Activated CD4-positive, alpha-beta T cell treated with anti-CD3 and anti-CD28 coated beads, Interleukin-2, amount 10 ng/mL, durations not matched to agents 7 days and 5 days (primary cell): ENCODE data around the gene F12. TPM values are rescaled to one million over a fixed set of nuclear protein-coding genes. Genes with fewer than 3 reads are reported as not detected.
A peak's percentile ranks its signal among the peaks of the same experiment; 100 is the strongest.

Source experiments
- CTCF ChIA-PET: fragments of 350-600 bp; sonication (Branson Sonifier 250); formaldehyde crosslinking; loops from one replicate; lab custom pipeline; 2021; ENCODE audit warnings: antibody characterized with exemption; lab: Charles Lee
- POLR2A ChIA-PET: fragments of 350-600 bp; sonication (Branson Sonifier 250); formaldehyde crosslinking; loops from one replicate; lab custom pipeline; 2021; ENCODE audit warnings: antibody characterized with exemption; lab: Charles Lee
- DNase-seq: peaks from one replicate; pipeline ENCODE4 v3.0.0-alpha.2; 2020
- H3K27ac Mint-ChIP-seq: one replicate; pipeline ENCODE4 v1.8.0; 2021; ENCODE audit warnings: mild to moderate bottlenecking, moderate library complexity, mixed read lengths
- H3K27me3 Mint-ChIP-seq: one replicate; pipeline ENCODE4 v1.8.0; 2021; ENCODE audit warnings: mixed read lengths
- H3K36me3 Mint-ChIP-seq: one replicate; pipeline ENCODE4 v1.8.0; 2021; ENCODE audit warnings: low read depth, mixed read lengths
- H3K4me1 Mint-ChIP-seq: one replicate; pipeline ENCODE4 v1.8.0; 2021; ENCODE audit warnings: mixed read lengths
- H3K4me3 Mint-ChIP-seq: one replicate; pipeline ENCODE4 v1.8.0; 2021; ENCODE audit warnings: mild to moderate bottlenecking, moderate library complexity, mixed read lengths
- H3K9me3 Mint-ChIP-seq: one replicate; pipeline ENCODE4 v1.8.0; 2021; ENCODE audit warnings: mixed read lengths
- total RNA-seq, 2 experiments: library from RNA; stranded (reverse); gene quantifications; one replicate each; pipeline ENCODE4 v1.2.3, GENCODE V29; 2021

The F12 gene
- total RNA-seq, 2 experiments from 2014 or later: 0.22 to 0.60 TPM

- peak overlapping the region; percentile 84 for H3K27ac Mint-ChIP-seq
- no peak overlapping the region for H3K4me3 Mint-ChIP-seq
- no peaks in the 10 kb centered on the region for H3K36me3 Mint-ChIP-seq
- H3K9me3 Mint-ChIP-seq: no peaks in the 10 kb centered on the region
- H3K4me1 Mint-ChIP-seq: peaks cover 39% of the 10 kb centered on the region
- DNase-seq: no peak
- CTCF ChIA-PET: interaction anchor here (1.1 to 53.2 kb wide), 12 partner anchors 10 to 112 kb away, joined by 3 to 1643 read pairs (median 24); partner anchors contain the start of genes DBN1, PFN3, PRR7 and RGS14
- H3K27me3 Mint-ChIP-seq: peaks cover 5% of the 10 kb centered on the region
- POLR2A ChIA-PET: interaction anchor here (1.2 kb wide), 1 partner anchor 67 kb away, joined by 4 read pairs; no protein-coding TSS in a partner anchor
These were observed 20.8 kb downstream of the F12 start for GRCh38 chr5:177388521-177389052.

GRCh38 chr5:177387405-177387804, 22.0 kb downstream of the F12 start:
- peaks cover 5% of the 10 kb centered on the region for H3K27me3 Mint-ChIP-seq
- peaks cover 45% of the 10 kb centered on the region for H3K4me1 Mint-ChIP-seq
- no peak for DNase-seq
- H3K36me3 Mint-ChIP-seq: no peaks in the 10 kb centered on the region
- no peak overlapping the region for H3K27ac Mint-ChIP-seq
- ChIA-PET POLR2A (no interaction called here), CTCF (interaction anchor here (0.6 to 53.2 kb wide), 6 partner anchors 12 to 114 kb away, joined by 3 to 1643 read pairs (median 22); partner anchors contain the start of genes DBN1 and PRR7)
- H3K9me3 Mint-ChIP-seq: no peaks in the 10 kb centered on the region
- H3K4me3 Mint-ChIP-seq: no peak overlapping the region

- POLR2A ChIA-PET: no interaction called here
- Mint-ChIP-seq H3K9me3 (no peaks in the 10 kb centered on the region), H3K36me3 (no peaks in the 10 kb centered on the region), H3K27ac (no peak overlapping the region), H3K4me1 (peaks cover 47% of the 10 kb centered on the region), H3K27me3 (peaks cover 5% of the 10 kb centered on the region), H3K4me3 (no peak overlapping the region)
- DNase-seq: no peak
- CTCF ChIA-PET: interaction anchor here (1.0 to 53.2 kb wide), 4 partner anchors 11 to 72 kb away, joined by 3 to 1643 read pairs (median 52); partner anchors contain the start of genes DBN1 and PRR7
These were observed 22.8 kb downstream of the F12 start for GRCh38 chr5:177386542-177386941.

- POLR2A ChIA-PET: no interaction called here
- Mint-ChIP-seq H3K27ac (no peak overlapping the region), H3K4me3 (no peak overlapping the region)
These were observed 23.6 kb downstream of the F12 start for GRCh38 chr5:177385720-177386119.

GRCh38 chr5:177384134-177384533, 25.2 kb downstream of the F12 start, which contains the start of gene SLC34A1:
SLC34A1 (plus strand) TSS chr5:177384434; CDS start chr5:177385742, 1,308 bp downstream.
- Mint-ChIP-seq H3K4me1 (peaks cover 39% of the 10 kb centered on the region), H3K27ac (peak within 1 kb of the TSS; percentile 57), H3K36me3 (no peaks in the 10 kb centered on the region), H3K27me3 (peaks cover 5% of the 10 kb centered on the region), H3K4me3 (no peak within 1 kb of the TSS), H3K9me3 (no peaks in the 10 kb centered on the region)
- ChIA-PET POLR2A (no interaction called here), CTCF (interaction anchor here (0.6 to 53.2 kb wide), 5 partner anchors 11 to 270 kb away, joined by 3 to 1643 read pairs (median 5); partner anchors contain the start of genes DBN1 and PRR7)
- no peak for DNase-seq

More at GRCh38 chr5:177385720-177386119, 23.6 kb downstream of the F12 start:
- no peak for DNase-seq
- CTCF ChIA-PET: interaction anchor here (0.9 to 53.2 kb wide), 3 partner anchors 16 to 73 kb away, joined by 3 to 1643 read pairs (median 7); partner anchors contain the start of genes DBN1 and PRR7
- Mint-ChIP-seq H3K4me1 (peaks cover 46% of the 10 kb centered on the region), H3K9me3 (no peaks in the 10 kb centered on the region), H3K27me3 (peaks cover 5% of the 10 kb centered on the region), H3K36me3 (no peaks in the 10 kb centered on the region)

GRCh38 chr5:177383181-177383580, 26.2 kb downstream of the F12 start:
- H3K27me3 Mint-ChIP-seq: peaks cover 5% of the 10 kb centered on the region
- DNase-seq: no peak
- H3K4me1 Mint-ChIP-seq: peaks cover 30% of the 10 kb centered on the region
- H3K4me3 Mint-ChIP-seq: no peak overlapping the region
- POLR2A ChIA-PET: no interaction called here
- H3K36me3 Mint-ChIP-seq: no peaks in the 10 kb centered on the region
- no peaks in the 10 kb centered on the region for H3K9me3 Mint-ChIP-seq
- CTCF ChIA-PET: interaction anchor here (0.6 to 53.2 kb wide), 14 partner anchors 9 to 125 kb away, joined by 3 to 1643 read pairs (median 3); partner anchors contain the start of genes DBN1 and PRR7
- H3K27ac Mint-ChIP-seq: no peak overlapping the region

GRCh38 chr5:177382423-177383029, 26.8 kb downstream of the F12 start:
- peaks cover 30% of the 10 kb centered on the region for H3K4me1 Mint-ChIP-seq
- H3K36me3 Mint-ChIP-seq: no peaks in the 10 kb centered on the region
- H3K27me3 Mint-ChIP-seq: peaks cover 4% of the 10 kb centered on the region
- ChIA-PET POLR2A (no interaction called here), CTCF (interaction anchor here (0.6 to 53.2 kb wide), 14 partner anchors 9 to 124 kb away, joined by 3 to 1643 read pairs (median 3); partner anchors contain the start of genes DBN1 and PRR7)
- no peaks in the 10 kb centered on the region for H3K9me3 Mint-ChIP-seq
- peak; percentile 48 for DNase-seq
- H3K27ac Mint-ChIP-seq: peak overlapping the region; percentile 79
- no peak overlapping the region for H3K4me3 Mint-ChIP-seq

GRCh38 chr5:177380805-177381126, 28.6 kb downstream of the F12 start:
- H3K27me3 Mint-ChIP-seq: peaks cover 1% of the 10 kb centered on the region
- POLR2A ChIA-PET: no interaction called here
- no peaks in the 10 kb centered on the region for H3K36me3 Mint-ChIP-seq
- H3K9me3 Mint-ChIP-seq: no peaks in the 10 kb centered on the region
- no peak for DNase-seq
- H3K4me3 Mint-ChIP-seq: no peak overlapping the region
- no peak overlapping the region for H3K27ac Mint-ChIP-seq
- H3K4me1 Mint-ChIP-seq: peaks cover 32% of the 10 kb centered on the region
- CTCF ChIA-PET: interaction anchor here (0.7 to 11.1 kb wide), 4 partner anchors 9 to 121 kb away, joined by 4 to 97 read pairs (median 6); no protein-coding TSS in a partner anchor

- POLR2A ChIA-PET: interaction anchor here (0.6 kb wide), 1 partner anchor 25 kb away, joined by 3 read pairs; no protein-coding TSS in a partner anchor
- Mint-ChIP-seq H3K27ac (peak overlapping the region; percentile 69), H3K4me3 (no peak overlapping the region)
These were observed 30.2 kb downstream of the F12 start for GRCh38 chr5:177378884-177379883.

GRCh38 chr5:177377851-177378776, 31.2 kb downstream of the F12 start:
- Mint-ChIP-seq H3K9me3 (no peaks in the 10 kb centered on the region), H3K36me3 (peaks cover 12% of the 10 kb centered on the region), H3K4me3 (no peak overlapping the region), H3K27me3 (no peaks in the 10 kb centered on the region), H3K27ac (peak overlapping the region; percentile 68), H3K4me1 (peaks cover 45% of the 10 kb centered on the region)
- POLR2A ChIA-PET: no interaction called here
- DNase-seq: no peak
- CTCF ChIA-PET: interaction anchor here (0.6 to 11.1 kb wide), 15 partner anchors 8 to 358 kb away, joined by 3 to 97 read pairs (median 4); partner anchors contain the start of genes DDX41 and RGS14

More at GRCh38 chr5:177378884-177379883, 30.2 kb downstream of the F12 start:
- H3K27me3 Mint-ChIP-seq: no peaks in the 10 kb centered on the region
- no peaks in the 10 kb centered on the region for H3K9me3 Mint-ChIP-seq
- DNase-seq: no peak
- H3K4me1 Mint-ChIP-seq: peaks cover 35% of the 10 kb centered on the region
- H3K36me3 Mint-ChIP-seq: peaks cover 4% of the 10 kb centered on the region
- CTCF ChIA-PET: interaction anchor here (0.6 to 11.1 kb wide), 14 partner anchors 9 to 359 kb away, joined by 3 to 97 read pairs (median 4); partner anchors contain the start of gene RGS14

- no peak overlapping the region for H3K27ac Mint-ChIP-seq
- POLR2A ChIA-PET: no interaction called here
- no peak for DNase-seq
- no peaks in the 10 kb centered on the region for H3K27me3 Mint-ChIP-seq
- H3K9me3 Mint-ChIP-seq: no peaks in the 10 kb centered on the region
- CTCF ChIA-PET: interaction anchor here (1.0 to 11.1 kb wide), 5 partner anchors 13 to 66 kb away, joined by 3 to 145 read pairs (median 3); partner anchors contain the start of genes LMAN2 and RGS14
- peaks cover 28% of the 10 kb centered on the region for H3K36me3 Mint-ChIP-seq
- H3K4me3 Mint-ChIP-seq: no peak overlapping the region
- H3K4me1 Mint-ChIP-seq: peaks cover 52% of the 10 kb centered on the region
These were observed 33.3 kb downstream of the F12 start for GRCh38 chr5:177376107-177376506.
